Fibroblast of villous mesenchyme (primary cell): ENCODE data around the gene AMBP. TPM values are rescaled to one million over a fixed set of nuclear protein-coding genes. Genes with fewer than 3 reads are reported as not detected.
A peak's percentile ranks its signal among the peaks of the same experiment; 100 is the strongest.

Experiments
- DNase-seq: peaks from one replicate; pipeline ENCODE4 v3.0.0-alpha.2; 2010; ENCODE audit warnings: low read depth
- H3K4me3 ChIP-seq: 2 replicates; pipeline ENCODE4 v1.5.1; 2011; ENCODE audit warnings: low read depth, mild to moderate bottlenecking, low read length
- CTCF ChIP-seq: IDR thresholded peaks from 2 replicates; pipeline ENCODE4 v1.5.1; 2012; ENCODE audit warnings: low read depth, mild to moderate bottlenecking, low read length; ENCODE audit not compliant: insufficient read depth
- total RNA-seq: library from RNA; depleted of rRNA; stranded (reverse); fragments of >200 nt; gene quantifications from 2 replicates; pipeline ENCODE4 v1.2.3, GENCODE V29; 2012

AMBP gene
- total RNA-seq, 1 donor: not detected

GRCh38 chr9:114037249-114037648, 40.9 kb downstream of the AMBP start:
- H3K4me3 ChIP-seq: no peak overlapping the region
- DNase-seq: no peak

GRCh38 chr9:114035845-114036801, 42.0 kb downstream of the AMBP start:
- no peak for TF ChIP-seq CTCF
- DNase-seq: no peak

More at GRCh38 chr9:114037249-114037648, 40.9 kb downstream of the AMBP start:
- no peak for TF ChIP-seq CTCF

GRCh38 chr9:114035221-114035844, 42.8 kb downstream of the AMBP start:
- no peak for TF ChIP-seq CTCF
- no peak for DNase-seq

More at GRCh38 chr9:114035845-114036801, 42.0 kb downstream of the AMBP start:
- no peak overlapping the region for H3K4me3 ChIP-seq

GRCh38 chr9:114034661-114035062, 43.4 kb downstream of the AMBP start:
- no peak for DNase-seq

More at GRCh38 chr9:114035221-114035844, 42.8 kb downstream of the AMBP start:
- H3K4me3 ChIP-seq: no peak overlapping the region

GRCh38 chr9:114034196-114034595, 43.9 kb downstream of the AMBP start:
- no peak for DNase-seq
- H3K4me3 ChIP-seq: no peak overlapping the region
- no peak for TF ChIP-seq CTCF

More at GRCh38 chr9:114034661-114035062, 43.4 kb downstream of the AMBP start:
- no peak overlapping the region for H3K4me3 ChIP-seq
- no peak for TF ChIP-seq CTCF

- TF ChIP-seq CTCF: peak; percentile 50
- DNase-seq: peak; percentile 16
- H3K4me3 ChIP-seq: no peak overlapping the region
Measured at GRCh38 chr9:114033397-114034103, 44.5 kb downstream of the AMBP start.
